K562 (cell line): Measurements from ENCODE around the gene TPSG1. TPM values are rescaled to one million over a fixed set of nuclear protein-coding genes. Genes with fewer than 3 reads are reported as not detected.

Source experiments
- ATAC-seq: fragments of 200-7000 bp; cut with Tn5 transposase; 3 replicates; pipeline ENCODE4 v1.9.1; 2020; ENCODE audit warnings: moderate library complexity
- BruUV-seq: library from RNA; stranded (reverse); fragments of 400-500 nt; replicated peaks from 2 replicates; lab custom pipeline; 2021; lab: Mats Ljungman, UMichigan
- CTCF ChIA-PET: fragments of 300-600 bp; formaldehyde crosslinking; extraction: SDS; loops from one replicate; lab custom pipeline; 2021; ENCODE audit warnings: low intra/inter-chr PET ratio; lab: Yijun Ruan, JAX
- POLR2A ChIA-PET: fragments of 300-600, 350-650 bp; sonication (Branson Sonifier 250); formaldehyde crosslinking; extraction: SDS; loops from one replicate; lab custom pipeline; 2021; ENCODE audit warnings: antibody characterized with exemption, inconsistent platforms; lab: Yijun Ruan, JAX
- DNase-seq, 4 experiments: peaks; one replicate each; pipeline versions ENCODE4 v3.0.0 to v3.0.0-alpha.2; 2011 to 2018; ENCODE audit warnings: low spot score in 3 of 4, mixed read lengths in 3 of 4; ENCODE audit errors: extremely low read depth in 1 of 4
- FAIRE-seq: peaks from 2 replicates; lab custom pipeline; 2011; peaks lifted over from hg19 to GRCh38; lab: Jason Lieb, UNC
- H2AFZ ChIP-seq: 2 replicates; pipeline ENCODE4 v1.6.0; 2011; ENCODE audit warnings: low read depth, low read length, control low read depth, inconsistent platforms
- H3K27ac ChIP-seq: fragments of 200-600 bp; 3 replicates; pipeline ENCODE4 v1.8.0; 2011; ENCODE audit warnings: low read depth, mild to moderate bottlenecking, control low read depth, inconsistent platforms, low read length, moderate library complexity, mixed read lengths; ENCODE audit errors: extremely low read depth
- H3K27me3 ChIP-seq, 2 experiments: fragments of 300-600 bp in 1 of 2; 2 replicates in 1 of 2; 3 replicates in 1 of 2; pipeline versions ENCODE4 v1.6.0 to v1.8.0; 2011; ENCODE audit warnings: inconsistent platforms in 2 of 2, low read length in 2 of 2, mild to moderate bottlenecking in 1 of 2, mixed read lengths in 1 of 2, moderate library complexity in 1 of 2; ENCODE audit not compliant: control insufficient read depth in 2 of 2, insufficient read depth in 2 of 2
- H3K36me3 ChIP-seq: fragments of 300-600 bp; 3 replicates; pipeline ENCODE4 v1.8.0; 2011; ENCODE audit warnings: mild to moderate bottlenecking, low read length, inconsistent platforms; ENCODE audit not compliant: control insufficient read depth, insufficient read depth
- H3K4me1 ChIP-seq, 2 experiments: fragments of 200-600 bp in 1 of 2; replicated peaks in 1 of 2; 2 replicates in 1 of 2; 3 replicates in 1 of 2; pipeline versions ENCODE4 v1.5.1 to v1.8.0; 2011; ENCODE audit warnings: inconsistent platforms in 2 of 2, low read length in 2 of 2, mild to moderate bottlenecking in 1 of 2, mixed read lengths in 1 of 2, moderate library complexity in 1 of 2; ENCODE audit not compliant: control insufficient read depth in 2 of 2, insufficient read depth in 2 of 2
- H3K4me2 ChIP-seq: 2 replicates; pipeline ENCODE4 v1.6.1; 2011; ENCODE audit warnings: low read length, control low read depth, inconsistent platforms, mixed read lengths; ENCODE audit not compliant: insufficient read depth
- H3K4me3 ChIP-seq: fragments of 200-600 bp; sonication (generic), shearing (Covaris generic); 2 replicates; pipeline ENCODE4 v1.5.1; 2016; ENCODE audit warnings: control low read depth, inconsistent platforms
- H3K79me2 ChIP-seq: fragments of 200-600 bp; 3 replicates; pipeline ENCODE4 v1.8.0; 2011; ENCODE audit warnings: low read length, inconsistent platforms; ENCODE audit not compliant: control insufficient read depth, insufficient read depth
- H3K9ac ChIP-seq, 2 experiments: 2 replicates each; pipeline versions ENCODE4 v1.6.0 to v1.6.1; 2011; ENCODE audit warnings: low read depth in 2 of 2, low read length in 2 of 2, control low read depth in 1 of 2, inconsistent platforms in 1 of 2, mild to moderate bottlenecking in 1 of 2, mixed read lengths in 1 of 2; ENCODE audit not compliant: insufficient read depth in 1 of 2
- H3K9me1 ChIP-seq: one replicate; pipeline ENCODE4 v1.6.0; 2011; ENCODE audit warnings: inconsistent platforms, mild to moderate bottlenecking, low read length, moderate library complexity; ENCODE audit not compliant: control insufficient read depth, insufficient read depth
- H3K9me3 ChIP-seq: replicated peaks from 2 replicates; pipeline ENCODE4 v1.5.1; 2011; ENCODE audit warnings: low read depth, low read length, inconsistent platforms; ENCODE audit not compliant: control insufficient read depth, insufficient read depth
- H4K20me1 ChIP-seq: replicated peaks from 2 replicates; pipeline ENCODE4 v1.6.1; 2011; ENCODE audit warnings: low read length, inconsistent platforms, mixed read lengths; ENCODE audit not compliant: control insufficient read depth, insufficient read depth
- HNRNPL ChIP-seq: fragments of 200-400 bp; formaldehyde crosslinking; IDR thresholded peaks from 2 replicates; pipeline ENCODE4 v1.6.1; 2017; ENCODE audit warnings: low read depth, mild to moderate bottlenecking, low read length
- MAX ChIP-seq: sonication (generic); formaldehyde crosslinking; IDR thresholded peaks from 2 replicates; pipeline ENCODE4 v1.9.0; 2022; ENCODE audit warnings: mild to moderate bottlenecking, missing genetic modification reagents
- MCM5 ChIP-seq: fragments of 450-650 bp; IDR thresholded peaks from 2 replicates; pipeline ENCODE4 v1.6.1; 2016; ENCODE audit warnings: low read depth
- MTF1 ChIP-seq: fragments of 250-450 bp; sonication (Bioruptor Pico); IDR thresholded peaks from 2 replicates; pipeline ENCODE4 v1.9.0; 2021; ENCODE audit warnings: moderate library complexity, mild to moderate bottlenecking, inconsistent platforms, borderline replicate concordance
- PBX2 ChIP-seq, 2 experiments: IDR thresholded peaks in 1 of 2; conservative IDR thresholded peaks in 1 of 2; 2 replicates each; pipeline ENCODE4 v1.6.1; 2016; ENCODE audit warnings: low read depth in 2 of 2, mild to moderate bottlenecking in 1 of 2, missing compliant biosample characterization in 1 of 2, missing genetic modification characterization in 1 of 2, moderate library complexity in 1 of 2
- PHB ChIP-seq: fragments of 250-450 bp; sonication (Bioruptor Pico); IDR thresholded peaks from 2 replicates; pipeline ENCODE4 v1.5.0; 2021
- RUNX1 ChIP-seq: sonication (generic); IDR thresholded peaks from 2 replicates; pipeline ENCODE4 v1.6.1; 2016; ENCODE audit warnings: antibody characterized with exemption, low read depth
- TCF7L2 ChIP-seq: fragments of 150-350 bp; IDR thresholded peaks from 2 replicates; pipeline ENCODE4 v1.6.1; 2016; ENCODE audit warnings: low read depth, mild to moderate bottlenecking, low read length, moderate library complexity
- ZBED1 ChIP-seq: IDR thresholded peaks from 2 replicates; pipeline ENCODE4 v1.6.1; 2014
- ZBTB43 ChIP-seq: sonication (generic); formaldehyde crosslinking; IDR thresholded peaks from 2 replicates; pipeline ENCODE4 v1.8.0; 2023; ENCODE audit warnings: mild to moderate bottlenecking, missing genetic modification reagents
- ZFP30 ChIP-seq: fragments of 250-450 bp; sonication (Bioruptor Pico); IDR thresholded peaks from 2 replicates; pipeline ENCODE4 v1.8.0; 2022; ENCODE audit warnings: moderate library complexity, mild to moderate bottlenecking, inconsistent platforms, borderline replicate concordance
- ZNF764 ChIP-seq: fragments of 250-450 bp; sonication (Bioruptor Pico); IDR thresholded peaks from 2 replicates; pipeline ENCODE4 v1.4.0; 2020; ENCODE audit warnings: low read depth, mild to moderate bottlenecking, moderate library complexity
- WGBS: fragments of 100-300 bp; shearing (Covaris generic); methylation state at CpG from one replicate; pipeline ENCODE4 v1.1.6; 2016; ENCODE audit warnings: low coverage, mixed read lengths; ENCODE audit not compliant: insufficient coverage; ENCODE audit errors: missing lambda C conversion rate; 5-methylcytosine and 5-hydroxymethylcytosine counted together
- in situ Hi-C: fragments of 300-500 bp; cut with MboI; formaldehyde crosslinking; loops from 4 replicates; pipeline ENCODE4 v1.15.0; 2018; ENCODE audit warnings: inconsistent platforms, mixed read lengths
- intact Hi-C: fragments of 100-400 bp; cut with micrococcal nuclease; formaldehyde crosslinking; loops from 2 replicates; pipeline ENCODE4 v1.14.2; 2022
- polyA plus RNA-seq, 8 experiments: library from polyadenylated mRNA; depleted of rRNA in 4 of 8; stranded (reverse) in 5 of 8; unstranded in 3 of 8; fragments of >200 nt; fragmentation: Nextera tagmentation in 2 of 8; fragmentation: Illumina TruSeq in 1 of 8; extraction: Ambion mirVana in 2 of 8; extraction: Trizol in 1 of 8; gene quantifications; 2 replicates each; pipeline versions ENCODE4 v1.2.1 to v1.2.3, GENCODE V29; 2011 to 2014; ENCODE audit warnings: inconsistent platforms in 1 of 8, missing spikeins in 1 of 8
- total RNA-seq, 7 experiments: library from RNA; depleted of rRNA in 6 of 7; stranded (reverse); fragments of >200 nt in 6 of 7; fragmentation: Illumina TruSeq in 2 of 7; extraction: Trizol in 2 of 7; gene quantifications; 2 replicates each; pipeline versions ENCODE4 v1.2.1 to v1.2.3, GENCODE V29; 2011 to 2021; ENCODE audit warnings: low replicate concordance in 1 of 7

The TPSG1 gene
- total and polyA plus RNA-seq, 9 of the 15 experiments (the other 6 are each of a cell fraction or from before 2014, with no cell fraction given): not detected

GRCh38 chr16:1264345-1265089 is 39.4 kb upstream of the TPSG1 start:
- Histone ChIP-seq H3K4me2 (no peak overlapping the region), H3K9me1 (peaks cover 3% of the 10 kb centered on the region), H3K9me3 (peaks cover 7% of the 10 kb centered on the region; the same call in 1 of the 2 replicates), H3K27me3 (peaks cover 19 to 47% of the 10 kb centered on the region in 2 experiments; a peak in 4 of 5 replicates), H3K9ac (no peak overlapping the region), H3K4me1 (peaks cover 3 to 38% of the 10 kb centered on the region in 2 experiments; a peak in 3 of 5 replicates), H3K27ac (no peak overlapping the region), H4K20me1 (no peaks in the 10 kb centered on the region), H3K4me3 (no peak overlapping the region), H3K79me2 (no peaks in the 10 kb centered on the region), H2AFZ (no peak overlapping the region), H3K36me3 (no peaks in the 10 kb centered on the region)
- intact Hi-C loops (no loop called here), in situ Hi-C loops (no loop called here)
- FAIRE-seq: no peak
- no peak for ATAC-seq
- POLR2A ChIA-PET: no interaction called here
- DNase-seq: no peak
- CTCF ChIA-PET: no interaction called here
- 54% methylated on average over 14 of the region's 16 CpGs for WGBS
- no TSS peak for BruUV-seq
- TF ChIP-seq PBX2 (CRISPR knock-in tag; IDR thresholded peaks at IDR 0.05; ENCODE audit: low read depth) (no peak), PBX2 (tag; conservative IDR thresholded peaks at IDR 0.05; ENCODE audit: low read depth) (no peak), ZFP30 (no peak), PHB (no peak), RUNX1 (no peak), MCM5 (no peak), ZBED1 (no peak), ZNF764 (no peak), MAX (CRISPR knock-in tag) (peak; percentile 20; the same call in 1 of the 2 replicates), HNRNPL (no peak), ZBTB43 (CRISPR knock-in tag) (peak; percentile 100), MTF1 (CRISPR knock-in tag) (no peak), TCF7L2 (no peak)
